ENCODE results near the gene SEPTIN6. TPM values are rescaled to one million over a fixed set of nuclear protein-coding genes. Genes with fewer than 3 reads are reported as not detected.

SEPTIN6 gene
- total RNA-seq, 1 experiment from 2014 or later: 28.9 TPM

GRCh38 chrX:119692191-119693039, 553 bp downstream of the SEPTIN6 start:
- ChIA-PET POLR2A (ENCODE audit: unreplicated experiment) (interaction anchor here (0.7 kb wide), 1 partner anchor 81 kb away, joined by 10 read pairs; no protein-coding TSS in a partner anchor), CTCF (interaction anchor here (0.6 to 1.0 kb wide), 3 partner anchors 82 to 176 kb away, joined by 3 to 4 read pairs (median 3); no protein-coding TSS in a partner anchor)
- Histone ChIP-seq H3K4me2 (ENCODE audit: low read length) (peak overlapping the region; percentile 87), H4K20me1 (ENCODE audit: low read length) (no peaks in the 10 kb centered on the region), H3K4me3 (ENCODE audit: low read length) (peak overlapping the region; percentile 82), H2AFZ (ENCODE audit: low read length) (peak overlapping the region; percentile 93), H3K9me3 (ENCODE audit: low read length) (no peaks in the 10 kb centered on the region), H3K4me1 (ENCODE audit: insufficient read depth, low read length) (peaks cover 11% of the 10 kb centered on the region), H3K27ac (ENCODE audit: low read length) (no peak overlapping the region), H3K9ac (ENCODE audit: low read length) (peak overlapping the region; percentile 60), H3F3A (ENCODE audit: low read length, unreplicated experiment) (no peaks in the 10 kb centered on the region), H3K79me2 (ENCODE audit: low read length) (peaks cover 22% of the 10 kb centered on the region), H3K9me2 (replicated peaks; ENCODE audit: low read length) (no peaks in the 10 kb centered on the region), H3K36me3 (ENCODE audit: low read depth, low read length) (no peaks in the 10 kb centered on the region), H3K27me3 (ENCODE audit: low read length) (no peaks in the 10 kb centered on the region)
- no TSS peak for BruUV-seq (replicated peaks)
- intact Hi-C loops (cut with micrococcal nuclease): loop anchor here (2.0 to 5.0 kb wide), 2 partner anchors 38 to 80 kb away; no protein-coding TSS in a partner anchor
- DNase-seq: peak; percentile 36
- TF ChIP-seq EZH2 (IDR thresholded peaks at IDR 0.05; ENCODE audit: low read length, unreplicated experiment) (no peak), EZH2phosphoT487 (IDR thresholded peaks at IDR 0.05; ENCODE audit: borderline replicate concordance, low read length) (no peak)
- TF ChIP-seq, protein P1, sequence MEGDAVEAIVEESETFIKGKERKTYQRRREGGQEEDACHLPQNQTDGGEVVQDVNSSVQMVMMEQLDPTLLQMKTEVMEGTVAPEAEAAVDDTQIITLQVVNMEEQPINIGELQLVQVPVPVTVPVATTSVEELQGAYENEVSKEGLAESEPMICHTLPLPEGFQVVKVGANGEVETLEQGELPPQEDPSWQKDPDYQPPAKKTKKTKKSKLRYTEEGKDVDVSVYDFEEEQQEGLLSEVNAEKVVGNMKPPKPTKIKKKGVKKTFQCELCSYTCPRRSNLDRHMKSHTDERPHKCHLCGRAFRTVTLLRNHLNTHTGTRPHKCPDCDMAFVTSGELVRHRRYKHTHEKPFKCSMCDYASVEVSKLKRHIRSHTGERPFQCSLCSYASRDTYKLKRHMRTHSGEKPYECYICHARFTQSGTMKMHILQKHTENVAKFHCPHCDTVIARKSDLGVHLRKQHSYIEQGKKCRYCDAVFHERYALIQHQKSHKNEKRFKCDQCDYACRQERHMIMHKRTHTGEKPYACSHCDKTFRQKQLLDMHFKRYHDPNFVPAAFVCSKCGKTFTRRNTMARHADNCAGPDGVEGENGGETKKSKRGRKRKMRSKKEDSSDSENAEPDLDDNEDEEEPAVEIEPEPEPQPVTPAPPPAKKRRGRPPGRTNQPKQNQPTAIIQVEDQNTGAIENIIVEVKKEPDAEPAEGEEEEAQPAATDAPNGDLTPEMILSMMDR (conservative IDR thresholded peaks at IDR 0.05; ENCODE audit: low read depth, low read length): 0 out of 2 replicates have a peak, but pooled peaks have one; percentile 11
- ATAC-seq: peak; percentile 61

DNA sequence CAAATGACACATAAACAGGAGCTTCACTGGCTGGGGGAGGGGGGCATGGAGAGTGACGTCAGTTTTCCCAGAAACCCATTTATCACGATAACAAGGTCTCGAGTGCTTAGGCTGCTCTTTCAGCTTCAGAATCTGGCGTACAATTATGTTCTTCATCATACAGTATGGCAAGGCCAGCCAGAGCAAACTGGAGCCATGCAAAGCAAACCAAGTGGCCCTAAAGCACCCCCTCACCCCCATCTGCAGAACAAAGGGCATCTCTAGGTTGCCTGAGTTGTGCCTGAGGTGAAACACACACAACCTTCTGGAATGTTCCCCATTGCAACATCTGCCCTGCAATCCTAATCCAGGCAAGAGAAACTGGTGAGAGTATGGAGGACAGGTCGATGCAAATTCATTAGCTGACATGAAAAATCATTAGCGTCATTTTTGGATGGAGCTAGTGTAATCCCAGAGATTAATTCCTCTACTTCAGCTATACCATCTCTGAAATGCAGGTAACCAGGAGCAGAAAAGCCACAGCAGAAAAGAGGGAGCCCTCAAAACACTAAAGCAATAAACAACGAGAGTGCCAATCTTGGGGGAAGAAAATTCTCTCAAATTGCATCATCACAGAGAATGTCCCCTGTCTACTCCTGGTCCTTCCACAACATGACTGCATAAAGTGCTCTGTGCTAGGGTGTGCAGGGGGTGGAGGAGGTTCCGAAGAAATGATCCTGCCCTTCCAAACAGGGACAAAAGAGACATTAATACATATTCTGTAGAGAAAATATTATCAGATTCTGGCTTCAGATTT, 1.8 kb downstream of the SEPTIN6 start:
- no peaks in the 10 kb centered on the region for H3F3A ChIP-seq (ENCODE audit: low read length, unreplicated experiment)
- H3K4me3 ChIP-seq (ENCODE audit: low read length): peak overlapping the region; percentile 82
- no TSS peak for BruUV-seq (replicated peaks)
- H3K9ac ChIP-seq (ENCODE audit: low read length): peak overlapping the region; percentile 60; the same call in 1 of the 2 replicates
- no peaks in the 10 kb centered on the region for H3K9me2 ChIP-seq (replicated peaks; ENCODE audit: low read length)
- H3K79me2 ChIP-seq (ENCODE audit: low read length): peaks cover 22% of the 10 kb centered on the region
- H4K20me1 ChIP-seq (ENCODE audit: low read length): no peaks in the 10 kb centered on the region
- no peaks in the 10 kb centered on the region for H3K27me3 ChIP-seq (ENCODE audit: low read length)
- TF ChIP-seq EZH2 (IDR thresholded peaks at IDR 0.05; ENCODE audit: low read length, unreplicated experiment) (no peak), EZH2phosphoT487 (IDR thresholded peaks at IDR 0.05; ENCODE audit: borderline replicate concordance, low read length) (no peak)
- TF ChIP-seq, protein P1 (conservative IDR thresholded peaks at IDR 0.05; ENCODE audit: low read depth, low read length): no peak
- CTCF ChIA-PET: no interaction called here
- peaks cover 11% of the 10 kb centered on the region for H3K4me1 ChIP-seq (ENCODE audit: insufficient read depth, low read length)
- POLR2A ChIA-PET (ENCODE audit: unreplicated experiment): no interaction called here
- ATAC-seq: no peak
- intact Hi-C loops (cut with micrococcal nuclease): loop anchor here (5.0 kb wide), 1 partner anchor 79 kb away; no protein-coding TSS in a partner anchor
- no peak for DNase-seq
- H3K4me2 ChIP-seq (ENCODE audit: low read length): peak overlapping the region; percentile 87
- no peaks in the 10 kb centered on the region for H3K9me3 ChIP-seq (ENCODE audit: low read length)
- H2AFZ ChIP-seq (ENCODE audit: low read length): peak overlapping the region; percentile 93
- no peaks in the 10 kb centered on the region for H3K36me3 ChIP-seq (ENCODE audit: low read depth, low read length)
- H3K27ac ChIP-seq (ENCODE audit: low read length): no peak overlapping the region

Measured in PC-3 (cell line).